Endometrium (tissue), 2 donors: Measurements from ENCODE around the gene PLA2G2A.

Experiments
- FAIRE-seq: peaks from 2 replicates; lab custom pipeline; 2012; peaks lifted over from hg19 to GRCh38; lab: Jason Lieb, UNC
- donor health status: control.
- donor health status: control.

PLA2G2A gene

DNA sequence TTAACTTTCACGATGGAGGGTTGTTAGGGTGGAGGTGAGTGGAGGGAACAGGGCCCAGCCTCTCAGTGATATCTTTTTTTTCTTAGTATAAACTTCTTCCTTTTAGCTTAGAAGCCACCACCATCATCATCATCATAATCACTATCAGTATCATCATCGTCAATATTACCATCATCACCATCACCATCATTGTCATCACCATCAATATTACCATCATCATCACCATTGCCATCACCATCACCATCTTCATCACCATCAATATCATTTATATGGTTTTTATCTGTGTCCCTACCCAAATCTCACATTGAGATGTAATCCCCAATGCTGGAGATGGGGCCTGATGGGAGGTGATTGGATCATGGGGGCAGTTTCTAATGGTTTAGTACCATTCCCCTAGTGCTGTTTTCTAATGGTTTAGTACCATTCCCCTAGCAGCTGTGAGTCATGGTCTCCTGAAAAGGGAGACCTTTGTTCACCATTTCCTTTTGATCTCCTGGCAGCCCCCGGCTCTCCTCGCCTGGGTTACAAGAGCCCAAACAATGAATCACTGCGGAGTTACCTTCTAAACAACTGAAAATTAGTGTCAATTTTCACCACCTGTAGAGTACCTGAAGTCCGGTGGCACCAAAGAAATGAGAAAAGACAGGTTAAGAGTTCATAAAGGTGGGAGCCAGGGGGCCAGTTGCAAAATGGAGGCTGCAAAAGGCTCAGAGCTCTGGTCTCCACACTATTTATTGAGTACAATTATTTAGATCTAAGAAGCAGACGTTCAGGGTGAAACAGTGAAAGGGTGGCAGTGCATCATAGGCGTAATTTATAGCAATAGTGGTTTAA lies 52.9 kb downstream of the PLA2G2A start:
- FAIRE-seq, result no peak
